Pancreas (tissue), 10 donors: ENCODE results near the gene HOXD12. TPM values are rescaled to one million over a fixed set of nuclear protein-coding genes. Genes with fewer than 3 reads are reported as not detected.

Source experiments
- ATAC-seq, 4 donors: fragments of 200-7000 bp; cut with Tn5 transposase; one replicate each; pipeline versions ENCODE4 v1.8.0 to v1.9.1; 2020; ENCODE audit warnings: mild to moderate bottlenecking in 4 of 4, moderate library complexity in 4 of 4
- DNase-seq, 6 donors: peaks; one replicate each; pipeline ENCODE4 v3.0.0-alpha.2; 2020
- FAIRE-seq: peaks from 2 replicates; lab custom pipeline; 2012; peaks lifted over from hg19 to GRCh38; lab: Jason Lieb, UNC
- H3K27ac ChIP-seq, 4 donors: fragments of 200-600 bp; sonication (generic); 1 replicate in 3 of 4; 2 replicates in 1 of 4; pipeline versions ENCODE4 v1.5.0 to v1.8.0; 2020
- H3K27me3 ChIP-seq, 4 donors: fragments of 200-600 bp; one replicate each; pipeline ENCODE4 v1.8.0; 2021
- H3K36me3 ChIP-seq, 3 donors: fragments of 200-600 bp; sonication (generic) in 1 of 3; one replicate each; pipeline versions ENCODE4 v1.5.0 to v1.8.0; 2020 to 2021
- H3K4me1 ChIP-seq, 3 donors: fragments of 200-600 bp; one replicate each; pipeline ENCODE4 v1.8.0; 2021
- H3K4me3 ChIP-seq, 4 donors: fragments of 200-600 bp; sonication (generic) in 2 of 4; one replicate each; pipeline versions ENCODE4 v1.5.0 to v1.8.0; 2020 to 2021
- H3K9me3 ChIP-seq, 4 donors: fragments of 200-600 bp; one replicate each; pipeline ENCODE4 v1.8.0; 2021
- WGBS, 2 donors: extraction: QIAGEN DNeasy Blood & Tissue Kit; methylation state at CpG; one replicate each; pipeline ENCODE4 v1.1.7; 2013; 5-methylcytosine and 5-hydroxymethylcytosine counted together
- intact Hi-C, 3 donors: fragments of 100-400 bp; cut with DNase I; formaldehyde crosslinking; loops; one replicate each; pipeline versions ENCODE4 v1.11.1 to v1.14.2; 2022
- polyA plus RNA-seq, 2 donors: library from polyadenylated mRNA; stranded (reverse); fragments of 200-250 nt; gene quantifications; one replicate each; pipeline ENCODE4 v1.2.3, GENCODE V29; 2013
- total RNA-seq, 6 donors: library from RNA; stranded (reverse); fragmentation: NEBNext Ultra II Directional in 4 of 6; extraction: Animal tissue kit (Norgen Biotek cat#: 25700) in 4 of 6; gene quantifications; one replicate each; pipeline versions ENCODE4 v1.2.1 to v1.2.4, GENCODE V29; 2021 to 2023
- TF ChIP-seq, protein P1 (sequence below), 4 donors: fragments of 200-600 bp; sonication (generic) in 3 of 4; IDR thresholded peaks; one replicate each; pipeline versions ENCODE4 v1.5.0 to v1.8.0; 2021; ENCODE audit warnings: antibody characterized with exemption in 4 of 4
- donor health status: healthy with polysubstance abuse.
- donor health status: DM: no; HTN: no; CAD: no; lungs with moderate emphysema.
- donor health status: DM: no; HTN: no; CAD: no.
- donor health status: control.
- donor health status: control.
- donor health status: Bipolar disorder and iron deficiency.
- donor health status: DM: yes; HTN: yes; CAD: no.
- donor health status: DM: no; HTN: no; CAD: no.
- donor health status: DM: no; HTN: no; CAD: no.
- donor health status: DM: yes; HTN: yes; CAD: no.

Gene HOXD12
- total and polyA plus RNA-seq, 8 donors = not detected

GRCh38 chr2:176088937-176089842 is 10.4 kb upstream of the HOXD12 start:
- Histone ChIP-seq H3K4me1 (peaks cover 0 to 13% (median 0%) of the 10 kb centered on the region in 3 donors), H3K27ac (no peak overlapping the region), H3K36me3 (no peaks in the 10 kb centered on the region), H3K4me3 (no peak overlapping the region), H3K27me3 (peaks cover 0 to 94% (median 27%) of the 10 kb centered on the region in 4 donors), H3K9me3 (no peaks in the 10 kb centered on the region)
- 8 to 10% methylated on average over 6 of the region's 6 CpGs for WGBS, 2 donors
- intact Hi-C loops = loop anchor here in 1 of 3 donors (5.0 kb wide), 1 partner anchor 392 kb away; no protein-coding TSS in a partner anchor
- FAIRE-seq = no peak
- ATAC-seq = no peak
- TF ChIP-seq, protein P1, sequence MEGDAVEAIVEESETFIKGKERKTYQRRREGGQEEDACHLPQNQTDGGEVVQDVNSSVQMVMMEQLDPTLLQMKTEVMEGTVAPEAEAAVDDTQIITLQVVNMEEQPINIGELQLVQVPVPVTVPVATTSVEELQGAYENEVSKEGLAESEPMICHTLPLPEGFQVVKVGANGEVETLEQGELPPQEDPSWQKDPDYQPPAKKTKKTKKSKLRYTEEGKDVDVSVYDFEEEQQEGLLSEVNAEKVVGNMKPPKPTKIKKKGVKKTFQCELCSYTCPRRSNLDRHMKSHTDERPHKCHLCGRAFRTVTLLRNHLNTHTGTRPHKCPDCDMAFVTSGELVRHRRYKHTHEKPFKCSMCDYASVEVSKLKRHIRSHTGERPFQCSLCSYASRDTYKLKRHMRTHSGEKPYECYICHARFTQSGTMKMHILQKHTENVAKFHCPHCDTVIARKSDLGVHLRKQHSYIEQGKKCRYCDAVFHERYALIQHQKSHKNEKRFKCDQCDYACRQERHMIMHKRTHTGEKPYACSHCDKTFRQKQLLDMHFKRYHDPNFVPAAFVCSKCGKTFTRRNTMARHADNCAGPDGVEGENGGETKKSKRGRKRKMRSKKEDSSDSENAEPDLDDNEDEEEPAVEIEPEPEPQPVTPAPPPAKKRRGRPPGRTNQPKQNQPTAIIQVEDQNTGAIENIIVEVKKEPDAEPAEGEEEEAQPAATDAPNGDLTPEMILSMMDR (IDR thresholded peaks at IDR 0.05) = no peak
- no peak for DNase-seq

DNA sequence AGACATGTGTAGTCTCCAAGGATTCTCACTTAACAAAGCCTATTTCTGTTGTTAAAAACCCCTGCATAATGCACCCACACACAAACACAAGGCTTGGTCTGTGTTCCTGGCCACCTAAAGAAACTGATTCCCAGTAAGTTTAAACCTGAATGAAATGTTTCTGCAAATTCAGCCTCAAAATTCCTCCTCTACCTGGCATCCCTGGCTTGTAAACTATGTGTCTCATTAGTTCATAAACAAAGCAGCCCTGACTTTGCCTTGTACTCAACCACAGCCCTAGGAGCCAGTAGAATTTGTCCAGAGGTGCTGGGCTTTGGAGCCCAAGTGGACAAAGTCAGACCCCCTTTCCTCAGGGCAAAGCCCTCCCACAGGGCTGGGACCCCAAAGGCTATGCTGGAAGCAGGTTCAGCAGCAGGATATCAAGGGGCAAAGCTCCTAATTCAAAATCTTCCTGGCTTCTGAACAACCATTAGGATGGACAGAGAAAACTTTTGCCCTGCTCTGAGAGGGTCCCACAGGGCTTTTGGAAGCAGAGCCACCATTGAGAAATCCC is 9.7 kb upstream of the HOXD12 start:
- no peaks in the 10 kb centered on the region for H3K9me3 ChIP-seq
- peaks cover 0 to 13% (median 0%) of the 10 kb centered on the region in 3 donors for H3K4me1 ChIP-seq
- peaks cover 0 to 94% (median 30%) of the 10 kb centered on the region in 4 donors for H3K27me3 ChIP-seq
- no peak for DNase-seq
- no peaks in the 10 kb centered on the region for H3K36me3 ChIP-seq
- no peak overlapping the region for H3K4me3 ChIP-seq
- intact Hi-C loops = loop anchor here in 2 of 3 donors (5.0 kb wide), 2 partner anchors 393 to 403 kb away; no protein-coding TSS in a partner anchor
- no peak overlapping the region for H3K27ac ChIP-seq
- FAIRE-seq = no peak
- ATAC-seq = no peak
- TF ChIP-seq, protein P1 (IDR thresholded peaks at IDR 0.05) = no peak

- Histone ChIP-seq H3K9me3 (no peaks in the 10 kb centered on the region), H3K4me1 (peaks cover 0 to 13% (median 0%) of the 10 kb centered on the region in 3 donors), H3K4me3 (no peak overlapping the region), H3K27me3 (peaks cover 9 to 94% (median 36%) of the 10 kb centered on the region in 4 donors), H3K36me3 (no peaks in the 10 kb centered on the region), H3K27ac (no peak overlapping the region)
- intact Hi-C loops = loop anchor here in 1 of 3 donors (5.0 kb wide), 1 partner anchor 404 kb away; no protein-coding TSS in a partner anchor
- TF ChIP-seq, protein P1 (IDR thresholded peaks at IDR 0.05) = no peak
- 28 to 35% methylated on average over 5 of the region's 5 CpGs for WGBS, 2 donors
- no peak for ATAC-seq
- DNase-seq = no peak
- FAIRE-seq = no peak
Observed at GRCh38 chr2:176090862-176091261, 8.7 kb upstream of the HOXD12 start.

DNA sequence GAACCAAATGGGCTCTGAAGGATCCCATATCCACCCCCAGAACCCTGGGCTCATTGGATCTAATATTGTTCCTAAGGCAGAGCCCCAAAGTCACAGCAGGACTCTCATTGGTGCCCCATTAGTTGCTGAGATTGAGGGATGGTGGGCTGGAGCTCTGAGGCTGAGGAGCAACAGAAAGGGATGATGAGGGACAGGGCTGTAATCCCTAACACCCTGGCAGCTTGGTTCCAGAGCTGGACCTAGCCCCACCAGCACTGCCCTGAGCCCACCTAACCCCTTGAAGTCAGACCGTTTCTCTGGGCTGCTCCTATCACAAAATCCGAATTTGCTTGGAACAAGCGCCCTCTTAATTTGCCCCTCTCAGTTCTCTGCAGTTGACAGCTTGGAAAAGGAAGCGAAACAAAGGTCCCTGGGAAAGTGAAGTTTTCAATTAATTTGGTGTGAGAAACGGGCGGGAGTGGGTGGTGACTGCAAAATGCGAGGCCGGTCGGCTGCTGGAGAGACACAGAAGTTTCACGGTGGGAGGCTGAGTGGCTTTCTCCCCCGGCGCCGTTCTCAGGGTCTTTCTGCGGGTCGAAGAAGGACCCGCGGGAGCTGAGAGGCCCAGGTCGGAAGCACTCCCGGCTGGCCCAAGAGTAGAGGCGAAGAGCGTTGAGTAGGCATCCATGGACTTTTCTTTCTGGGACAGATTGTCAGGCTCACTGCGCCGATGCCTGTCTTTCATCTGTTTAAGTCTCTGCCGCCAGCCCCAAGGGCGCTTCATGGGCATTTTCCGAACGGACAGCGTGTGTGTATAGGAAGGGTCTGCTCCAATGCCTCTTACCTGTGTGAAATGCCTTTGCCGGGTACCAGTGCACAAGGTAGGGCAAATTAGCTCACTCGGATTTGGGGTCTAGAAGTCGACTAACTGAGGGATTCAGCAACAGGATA is 8.0 kb upstream of the HOXD12 start:
- no peak for FAIRE-seq
- Histone ChIP-seq H3K27me3 (peaks cover 16 to 94% (median 34%) of the 10 kb centered on the region in 4 donors), H3K4me1 (peaks cover 0 to 13% (median under 1%) of the 10 kb centered on the region in 3 donors), H3K4me3 (no peak overlapping the region), H3K27ac (no peak overlapping the region), H3K36me3 (no peaks in the 10 kb centered on the region), H3K9me3 (no peaks in the 10 kb centered on the region)
- TF ChIP-seq, protein P1 (IDR thresholded peaks at IDR 0.05) = no peak
- intact Hi-C loops = loop anchor here in 1 of 3 donors (5.0 kb wide), 1 partner anchor 404 kb away; no protein-coding TSS in a partner anchor
- WGBS, 2 donors = 8 to 9% methylated on average over 31 of the region's 31 CpGs
- ATAC-seq = no peak
- DNase-seq = no peak
